Vagina (tissue), 2 donors: Measurements from ENCODE around the gene CCNY. TPM values are rescaled to one million over a fixed set of nuclear protein-coding genes. Genes with fewer than 3 reads are reported as not detected.

Experiments
- DNase-seq, 2 donors: peaks; one replicate each; pipeline ENCODE4 v3.0.0-alpha.2; 2017; ENCODE audit errors: extremely low spot score in 2 of 2
- H3K27ac ChIP-seq: fragments of 200-600 bp; sonication (generic); one replicate; pipeline ENCODE4 v1.5.1; 2019
- H3K27me3 ChIP-seq: fragments of 200-600 bp; sonication (generic); one replicate; pipeline ENCODE4 v1.5.1; 2019
- H3K36me3 ChIP-seq, 2 donors: fragments of 200-600 bp; sonication (generic); one replicate each; pipeline ENCODE4 v1.5.1; 2017 to 2019
- H3K4me1 ChIP-seq: fragments of 200-600 bp; sonication (generic); one replicate; pipeline ENCODE4 v1.5.1; 2019
- H3K4me3 ChIP-seq, 2 donors: fragments of 200-600 bp; sonication (generic); 1 replicate in 1 of 2; 2 replicates in 1 of 2; pipeline ENCODE4 v1.5.1; 2016 to 2019
- H3K9me3 ChIP-seq: fragments of 200-600 bp; sonication (generic); one replicate; pipeline ENCODE4 v1.5.1; 2019
- CTCF ChIP-seq, 3 experiments: fragments of 450-650 bp in 2 of 3; fragments of 200-600 bp in 1 of 3; sonication (generic) in 1 of 3; IDR thresholded peaks; one replicate each; pipeline ENCODE4 v1.5.1; 2017 to 2019; ENCODE audit warnings: antibody characterized with exemption in 3 of 3, mild to moderate bottlenecking in 2 of 3, moderate library complexity in 2 of 3
- POLR2A ChIP-seq, 2 donors: fragments of 450-650 bp; IDR thresholded peaks; one replicate each; pipeline ENCODE4 v1.6.1; 2017; ENCODE audit warnings: antibody characterized with exemption in 2 of 2, mild to moderate bottlenecking in 2 of 2, moderate library complexity in 2 of 2
- POLR2AphosphoS5 ChIP-seq, 2 donors: sonication (generic); formaldehyde crosslinking; IDR thresholded peaks; one replicate each; pipeline ENCODE4 v1.9.0; 2017; ENCODE audit warnings: antibody characterized with exemption in 2 of 2, mild to moderate bottlenecking in 2 of 2, low read depth in 1 of 2; ENCODE audit not compliant: insufficient read depth in 1 of 2
- intact Hi-C: fragments of 100-400 bp; cut with DNase I; formaldehyde crosslinking; loops from one replicate; pipeline ENCODE4 v1.15.1; 2023
- total RNA-seq: library from RNA; depleted of rRNA; stranded (reverse); fragments of >200 nt; gene quantifications from one replicate; pipeline ENCODE4 v1.2.3, GENCODE V29; 2016

CCNY gene
- total RNA-seq, 1 donor from 2014 or later = 28.5 TPM

- TF ChIP-seq POLR2A (IDR thresholded peaks at IDR 0.05) = no peak
- TF ChIP-seq CTCF (IDR thresholded peaks at IDR 0.05) = no peak
- TF ChIP-seq POLR2AphosphoS5 (IDR thresholded peaks at IDR 0.05; ENCODE audit: insufficient read depth in 1 of 2, low read depth in 1 of 2) = no peak
- Histone ChIP-seq H3K9me3 (no peaks in the 10 kb centered on the region), H3K4me1 (peaks cover 9% of the 10 kb centered on the region), H3K36me3 (no peaks in the 10 kb centered on the region), H3K4me3 (no peak overlapping the region), H3K27ac (no peak overlapping the region), H3K27me3 (no peaks in the 10 kb centered on the region)
- intact Hi-C loops = no loop called here
- DNase-seq = no peak
Measured at GRCh38 chr10:35486297-35486990, 150.1 kb downstream of the CCNY start.

- no peak for TF ChIP-seq POLR2AphosphoS5 (IDR thresholded peaks at IDR 0.05; ENCODE audit: insufficient read depth in 1 of 2, low read depth in 1 of 2)
- no peak for TF ChIP-seq POLR2A (IDR thresholded peaks at IDR 0.05)
- no peak for TF ChIP-seq CTCF (IDR thresholded peaks at IDR 0.05)
- H3K27ac ChIP-seq = no peak overlapping the region
- peaks cover 6% of the 10 kb centered on the region for H3K4me1 ChIP-seq
- DNase-seq = no peak
- intact Hi-C loops = no loop called here
- H3K36me3 ChIP-seq = no peaks in the 10 kb centered on the region
- H3K27me3 ChIP-seq = no peaks in the 10 kb centered on the region
- no peak overlapping the region for H3K4me3 ChIP-seq
- no peaks in the 10 kb centered on the region for H3K9me3 ChIP-seq
Measured at GRCh38 chr10:35487336-35488034, 151.2 kb downstream of the CCNY start.

- DNase-seq = no peak
- H3K4me1 ChIP-seq = peaks cover 12% of the 10 kb centered on the region
- no peak overlapping the region for H3K4me3 ChIP-seq
- no peak overlapping the region for H3K27ac ChIP-seq
- no peaks in the 10 kb centered on the region for H3K27me3 ChIP-seq
- no peaks in the 10 kb centered on the region for H3K9me3 ChIP-seq
- H3K36me3 ChIP-seq = no peaks in the 10 kb centered on the region
- intact Hi-C loops = no loop called here
- TF ChIP-seq POLR2AphosphoS5 (IDR thresholded peaks at IDR 0.05; ENCODE audit: insufficient read depth in 1 of 2, low read depth in 1 of 2) (no peak), CTCF (IDR thresholded peaks at IDR 0.05) (no peak), POLR2A (IDR thresholded peaks at IDR 0.05) (no peak)
Measured at GRCh38 chr10:35488228-35488627, 151.9 kb downstream of the CCNY start.

- no peak for DNase-seq
- intact Hi-C loops = no loop called here
- H3K9me3 ChIP-seq = no peaks in the 10 kb centered on the region
- H3K4me1 ChIP-seq = peaks cover 28% of the 10 kb centered on the region
- no peak overlapping the region for H3K4me3 ChIP-seq
- H3K27me3 ChIP-seq = no peaks in the 10 kb centered on the region
- H3K36me3 ChIP-seq = no peaks in the 10 kb centered on the region
- H3K27ac ChIP-seq = no peak overlapping the region
- TF ChIP-seq POLR2A (IDR thresholded peaks at IDR 0.05) (no peak), POLR2AphosphoS5 (IDR thresholded peaks at IDR 0.05; ENCODE audit: insufficient read depth in 1 of 2, low read depth in 1 of 2) (no peak), CTCF (IDR thresholded peaks at IDR 0.05) (no peak)
Measured at GRCh38 chr10:35492386-35493195, 156.3 kb downstream of the CCNY start.
